Stromal cell of bone marrow (primary cell): ENCODE data around the gene FANCI.

Experiments
- DNase-seq: peaks from one replicate; pipeline ENCODE4 v3.0.0-alpha.2; 2012; ENCODE audit warnings: low read depth

Gene FANCI

GRCh38 chr15:89361451-89362202 is 117.8 kb downstream of the FANCI start:
- peak; percentile 21 for DNase-seq

GRCh38 chr15:89362203-89363101 is 118.7 kb downstream of the FANCI start:
- no peak for DNase-seq

- no peak for DNase-seq
These were observed 119.4 kb downstream of the FANCI start for GRCh38 chr15:89363133-89363532.

GRCh38 chr15:89363770-89364169 is 120.0 kb downstream of the FANCI start:
- no peak for DNase-seq

- no peak for DNase-seq
These were observed 120.6 kb downstream of the FANCI start for GRCh38 chr15:89364341-89364740.

GRCh38 chr15:89364741-89365450 is 121.1 kb downstream of the FANCI start:
- DNase-seq, result no peak

- no peak for DNase-seq
These were observed 121.8 kb downstream of the FANCI start for GRCh38 chr15:89365462-89366065.
